Upper lobe of left lung (tissue), 6 donors: Measurements from ENCODE around the gene COL3A1. TPM values are rescaled to one million over a fixed set of nuclear protein-coding genes. Genes with fewer than 3 reads are reported as not detected.
A peak's percentile ranks its signal among the peaks of the same experiment; 100 is the strongest.

Experiments used
- ATAC-seq, 2 donors: fragments of 200-7000 bp; cut with Tn5 transposase; one replicate each; pipeline ENCODE4 v1.9.1; 2022; ENCODE audit warnings: mild to moderate bottlenecking in 2 of 2, moderate library complexity in 2 of 2; ENCODE audit not compliant: low FRiP score in 2 of 2
- DNase-seq, 2 donors: peaks; one replicate each; pipeline ENCODE4 v3.0.0-alpha.2; 2019 to 2020
- H3K27ac ChIP-seq, 4 donors: fragments of 200-600 bp; sonication (generic); one replicate each; pipeline ENCODE4 v1.5.1; 2016 to 2019
- H3K27me3 ChIP-seq, 4 donors: fragments of 200-600 bp; sonication (generic); one replicate each; pipeline ENCODE4 v1.5.1; 2017 to 2019
- H3K36me3 ChIP-seq, 4 donors: fragments of 200-600 bp; sonication (generic); one replicate each; pipeline ENCODE4 v1.5.1; 2016 to 2019
- H3K4me1 ChIP-seq, 4 donors: fragments of 200-600 bp; sonication (generic); one replicate each; pipeline ENCODE4 v1.5.1; 2018 to 2019
- H3K4me3 ChIP-seq, 4 donors: fragments of 200-600 bp; sonication (generic); one replicate each; pipeline ENCODE4 v1.5.1; 2017 to 2019; ENCODE audit warnings: mild to moderate bottlenecking in 2 of 4, moderate library complexity in 1 of 4
- H3K9me3 ChIP-seq, 4 donors: fragments of 200-600 bp; sonication (generic); one replicate each; pipeline ENCODE4 v1.5.1; 2018 to 2019
- EP300 ChIP-seq, 4 donors: sonication (generic); formaldehyde crosslinking; IDR thresholded peaks; one replicate each; pipeline ENCODE4 v1.5.1; 2017; ENCODE audit warnings: antibody characterized with exemption in 4 of 4, control low read depth in 2 of 4
- POLR2A ChIP-seq, 4 donors: fragments of 450-650 bp; IDR thresholded peaks; one replicate each; pipeline ENCODE4 v1.5.1; 2016 to 2017; ENCODE audit warnings: antibody characterized with exemption in 4 of 4, mild to moderate bottlenecking in 2 of 4
- POLR2AphosphoS5 ChIP-seq, 2 donors: sonication (generic); formaldehyde crosslinking; IDR thresholded peaks; one replicate each; pipeline ENCODE4 v1.5.1; 2017; ENCODE audit warnings: antibody characterized with exemption in 2 of 2
- WGBS, 2 donors: methylation state at CpG; one replicate each; pipeline ENCODE4 v1.1.5; 2017 to 2018; 5-methylcytosine and 5-hydroxymethylcytosine counted together
- total RNA-seq, 6 donors: library from RNA; depleted of rRNA in 4 of 6; stranded (reverse); fragments of >200 nt in 4 of 6; gene quantifications; one replicate each; pipeline versions ENCODE4 v1.1.0 to v1.2.1, GENCODE V29; 2016 to 2021
- TF ChIP-seq, protein P1 (sequence below), 6 experiments: fragments of 450-650 bp in 4 of 6; fragments of 200-600 bp in 2 of 6; sonication (generic) in 2 of 6; IDR thresholded peaks; one replicate each; pipeline ENCODE4 v1.5.1; 2016 to 2019; ENCODE audit warnings: antibody characterized with exemption in 6 of 6
- donor health status: DM: no; HTN: no; CAD: no; lungs with moderate emphysema.
- donor health status: DM: no; HTN: yes; CAD: no; lungs with severe emphysema.

Gene COL3A1
- total RNA-seq, 6 donors from 2014 or later: 41.1 to 508 (median 122) TPM

DNA sequence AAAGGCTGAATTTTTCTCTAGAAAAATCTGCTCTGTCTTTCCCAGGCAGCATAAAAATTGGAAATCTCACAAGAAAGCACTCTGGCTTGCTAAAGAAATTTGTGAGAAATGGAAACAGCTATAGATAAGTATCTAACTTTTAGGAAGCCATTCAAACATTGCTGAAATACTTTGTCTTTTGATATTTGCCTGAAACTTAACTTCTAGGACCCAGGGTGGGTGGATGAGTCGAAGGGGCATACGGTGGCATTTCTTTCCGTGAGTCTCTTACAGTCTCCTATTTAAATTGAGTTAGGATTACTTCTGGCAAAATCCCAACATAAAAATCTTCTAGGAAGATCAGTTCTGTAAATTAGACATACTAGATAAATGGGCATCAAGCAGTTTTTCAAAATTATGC is 532 bp upstream of the COL3A1 start:
- DNase-seq: no peak
- Histone ChIP-seq H3K27ac (no peak overlapping the region), H3K27me3 (no peaks in the 10 kb centered on the region), H3K4me1 (no peaks in the 10 kb centered on the region), H3K36me3 (no peaks in the 10 kb centered on the region), H3K9me3 (no peaks in the 10 kb centered on the region), H3K4me3 (peak overlapping the region in 2 of 4 donors; percentile 40 to 42)
- WGBS, 2 donors: 61 to 76% methylated on average over 3 of the region's 3 CpGs
- ATAC-seq: no peak
- TF ChIP-seq POLR2A (IDR thresholded peaks at IDR 0.05) (no peak), EP300 (IDR thresholded peaks at IDR 0.05) (no peak), POLR2AphosphoS5 (IDR thresholded peaks at IDR 0.05) (no peak)
- TF ChIP-seq, protein P1, sequence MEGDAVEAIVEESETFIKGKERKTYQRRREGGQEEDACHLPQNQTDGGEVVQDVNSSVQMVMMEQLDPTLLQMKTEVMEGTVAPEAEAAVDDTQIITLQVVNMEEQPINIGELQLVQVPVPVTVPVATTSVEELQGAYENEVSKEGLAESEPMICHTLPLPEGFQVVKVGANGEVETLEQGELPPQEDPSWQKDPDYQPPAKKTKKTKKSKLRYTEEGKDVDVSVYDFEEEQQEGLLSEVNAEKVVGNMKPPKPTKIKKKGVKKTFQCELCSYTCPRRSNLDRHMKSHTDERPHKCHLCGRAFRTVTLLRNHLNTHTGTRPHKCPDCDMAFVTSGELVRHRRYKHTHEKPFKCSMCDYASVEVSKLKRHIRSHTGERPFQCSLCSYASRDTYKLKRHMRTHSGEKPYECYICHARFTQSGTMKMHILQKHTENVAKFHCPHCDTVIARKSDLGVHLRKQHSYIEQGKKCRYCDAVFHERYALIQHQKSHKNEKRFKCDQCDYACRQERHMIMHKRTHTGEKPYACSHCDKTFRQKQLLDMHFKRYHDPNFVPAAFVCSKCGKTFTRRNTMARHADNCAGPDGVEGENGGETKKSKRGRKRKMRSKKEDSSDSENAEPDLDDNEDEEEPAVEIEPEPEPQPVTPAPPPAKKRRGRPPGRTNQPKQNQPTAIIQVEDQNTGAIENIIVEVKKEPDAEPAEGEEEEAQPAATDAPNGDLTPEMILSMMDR (IDR thresholded peaks at IDR 0.05): no peak

DNA sequence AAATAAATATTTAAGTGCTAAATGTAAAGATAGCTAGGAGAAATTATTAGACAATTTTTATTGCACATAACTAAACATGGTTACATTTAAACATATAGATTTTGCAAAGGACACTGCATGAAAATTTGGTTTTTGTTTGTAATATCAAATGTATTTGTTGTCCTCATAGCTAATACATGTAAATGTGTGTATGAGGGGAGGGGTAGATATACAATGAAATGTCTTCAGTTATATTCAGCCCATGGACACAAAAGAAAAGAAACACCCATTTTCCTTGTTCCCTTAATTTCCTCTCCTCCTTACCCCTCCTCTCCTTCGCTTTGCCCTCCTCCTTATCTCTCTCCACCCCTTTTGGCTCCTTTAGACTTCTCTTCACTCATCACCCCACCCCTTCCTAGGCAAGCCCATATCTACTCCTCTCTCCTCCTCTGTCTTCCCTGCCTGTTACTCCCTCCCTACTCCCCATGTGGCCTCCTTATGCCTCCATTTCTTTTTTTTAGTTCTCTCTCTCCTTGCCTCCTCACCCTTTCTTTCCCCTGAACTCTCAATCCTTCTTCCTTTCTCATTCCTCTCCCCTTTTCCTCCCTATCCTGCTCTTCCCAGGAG is 1.4 kb downstream of the COL3A1 start:
- WGBS, 2 donors: 40 to 45% methylated on average over 1 of the region's 1 CpG

DNA sequence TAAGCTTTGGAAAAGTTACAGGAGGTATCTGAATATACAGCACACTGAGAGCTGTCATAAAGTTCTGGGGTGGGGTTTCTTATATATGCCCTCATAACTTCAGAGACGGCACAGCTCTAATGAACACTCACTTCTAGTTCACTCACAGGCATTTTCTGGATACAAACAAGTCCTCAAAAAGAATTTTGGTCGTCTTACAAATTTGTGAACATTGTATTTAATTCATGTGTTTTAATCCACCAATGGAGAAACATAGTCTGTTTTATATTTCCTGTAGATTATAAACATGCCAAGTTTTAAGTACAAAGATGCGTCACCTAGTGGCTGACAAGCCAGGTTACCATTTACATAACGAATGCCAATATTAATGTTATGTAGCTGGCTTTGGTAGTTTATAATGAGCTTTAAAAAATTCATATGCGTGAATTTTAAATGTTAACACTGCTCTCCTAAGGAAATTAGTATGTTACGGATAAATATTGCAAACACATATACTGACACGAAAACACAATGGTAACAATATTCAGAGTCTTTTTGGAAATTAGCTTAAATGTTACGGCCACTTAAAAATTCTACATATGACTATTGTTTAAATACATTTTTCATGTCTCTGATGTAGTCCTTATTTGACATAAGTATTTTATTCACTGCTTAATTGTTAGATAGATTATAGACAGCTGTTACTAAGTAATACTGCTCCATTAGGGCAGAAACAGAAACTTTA is 2.5 kb downstream of the COL3A1 start:
- Histone ChIP-seq H3K27ac (peak overlapping the region; percentile 34 to 65 (median 64)), H3K9me3 (no peaks in the 10 kb centered on the region), H3K4me3 (peak overlapping the region in 3 of 4 donors; percentile 22 to 42 (median 40)), H3K36me3 (no peaks in the 10 kb centered on the region), H3K27me3 (no peaks in the 10 kb centered on the region), H3K4me1 (no peaks in the 10 kb centered on the region)
- ATAC-seq: peak in 1 of 2 donors; percentile 37
- TF ChIP-seq, protein P1 (IDR thresholded peaks at IDR 0.05): peak in 1 of 6 experiments; percentile 21
- TF ChIP-seq POLR2A (IDR thresholded peaks at IDR 0.05): no peak
- DNase-seq: no peak
- WGBS, 2 donors: 64 to 73% methylated on average over 8 of the region's 8 CpGs

More for the DNA sequence above, 1.4 kb downstream of the COL3A1 start:
- no peaks in the 10 kb centered on the region for H3K36me3 ChIP-seq
- ATAC-seq (peak; percentile 84 to 92), DNase-seq (no peak)
- H3K4me1 ChIP-seq: no peaks in the 10 kb centered on the region
- no peaks in the 10 kb centered on the region for H3K9me3 ChIP-seq
- H3K27ac ChIP-seq: peak overlapping the region; percentile 34 to 65 (median 64)
- peak overlapping the region; percentile 13 to 42 (median 31) for H3K4me3 ChIP-seq
- H3K27me3 ChIP-seq: no peaks in the 10 kb centered on the region
- TF ChIP-seq, protein P1 (IDR thresholded peaks at IDR 0.05): no peak
- no peak for TF ChIP-seq EP300 (IDR thresholded peaks at IDR 0.05)
- TF ChIP-seq POLR2A (IDR thresholded peaks at IDR 0.05): peak in 1 of 4 donors; percentile 20
- TF ChIP-seq POLR2AphosphoS5 (IDR thresholded peaks at IDR 0.05): peak; percentile 14 to 48

DNA sequence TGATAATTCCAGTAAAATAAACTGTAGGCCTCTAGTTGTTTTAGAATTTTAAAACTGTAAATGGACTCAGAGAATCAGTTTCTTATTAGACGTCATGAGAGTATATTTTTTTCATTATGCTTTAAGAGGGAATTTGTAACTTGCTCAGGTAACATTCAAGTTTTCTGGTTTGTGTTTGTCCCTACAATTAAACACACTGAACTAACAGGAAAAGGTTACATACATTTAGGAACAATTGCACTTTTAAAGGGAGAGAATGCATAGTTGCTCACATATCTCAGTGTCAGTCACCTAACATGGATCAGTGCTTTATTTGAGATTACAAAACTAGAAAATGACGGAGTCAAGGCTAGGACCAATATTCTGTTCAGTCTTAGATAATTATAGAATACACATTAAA is 3.1 kb downstream of the COL3A1 start:
- Histone ChIP-seq H3K9me3 (no peaks in the 10 kb centered on the region), H3K27me3 (no peaks in the 10 kb centered on the region), H3K4me3 (peak overlapping the region in 3 of 4 donors; percentile 22 to 42 (median 40)), H3K4me1 (no peaks in the 10 kb centered on the region), H3K27ac (peak overlapping the region; percentile 16 to 64 (median 50)), H3K36me3 (no peaks in the 10 kb centered on the region)
- WGBS, 2 donors: 73 to 87% methylated on average over 2 of the region's 2 CpGs
- no peak for ATAC-seq
- no peak for DNase-seq
- no peak for TF ChIP-seq EP300 (IDR thresholded peaks at IDR 0.05)
- TF ChIP-seq, protein P1 (IDR thresholded peaks at IDR 0.05): no peak
